Kasumi-1 (cell line): ENCODE data around the gene PKD2L1.
"Not testable (repeated sequence)": the region's sequence is repeated elsewhere in the genome, so short reads cannot be mapped to it uniquely, and the experiment has no call there.

Experiments used
- DNase-seq, 2 experiments: peaks; one replicate each; lab custom pipeline; 2025; lab: John Stamatoyannopoulos, UW

PKD2L1 gene

DNA sequence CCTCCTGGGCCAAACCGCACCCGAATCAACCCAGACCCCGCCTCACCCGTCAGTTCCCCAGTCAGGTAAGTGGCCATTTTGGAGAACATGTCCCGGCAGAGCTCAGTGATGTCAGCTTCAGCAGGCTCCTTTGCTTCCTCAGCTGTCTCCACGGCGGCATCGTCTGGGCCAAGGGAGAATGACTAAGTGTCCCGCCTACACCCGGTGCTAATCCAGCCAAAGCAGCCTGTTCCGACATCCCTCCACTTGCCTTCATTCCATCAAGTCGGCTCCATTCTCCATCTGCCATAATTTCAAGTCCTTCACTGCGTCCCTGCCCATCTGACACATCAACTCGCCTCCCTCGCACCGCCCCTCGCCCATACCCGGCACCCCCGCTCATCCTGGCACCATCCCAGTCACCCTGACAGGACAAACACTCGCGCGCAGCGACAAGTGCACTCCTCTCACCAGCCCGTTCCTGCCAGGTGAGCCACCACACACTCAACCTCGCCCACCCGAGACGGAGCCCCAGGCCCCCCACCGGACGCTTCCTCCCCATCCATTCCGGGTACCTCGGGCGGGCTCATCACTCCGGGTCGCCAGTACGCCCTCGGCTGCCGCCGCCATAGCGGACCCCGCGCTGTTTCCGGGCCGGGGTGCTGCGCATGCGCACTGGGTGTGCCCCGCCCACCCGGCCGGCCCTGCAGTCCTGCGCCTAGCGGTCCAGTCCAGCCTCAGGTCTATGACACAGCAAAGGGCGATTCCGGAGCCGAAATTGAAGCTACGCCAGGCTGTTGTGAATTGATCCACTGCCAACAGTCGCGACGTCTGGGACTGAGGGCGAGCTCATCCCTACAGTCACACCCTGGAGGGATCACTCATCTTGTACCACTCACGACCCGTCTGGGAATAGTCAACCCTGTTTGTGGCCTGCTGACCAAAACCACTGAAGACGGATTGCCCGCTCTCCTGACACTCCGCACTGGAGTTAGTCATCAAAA is 43.7 kb downstream of the PKD2L1 start, which contains the start of gene BLOC1S2:
Gene BLOC1S2 (minus strand): TSS at position 630 of the 983 bp plus-strand sequence. CDS start 21 bp downstream, at position 609.
- DNase-seq = peak; percentile 86 to 90

GRCh38 chr10:100285326-100285725 is 44.7 kb downstream of the PKD2L1 start:
- DNase-seq = not testable (repeated sequence)

GRCh38 chr10:100282907-100283306 is 47.1 kb downstream of the PKD2L1 start:
- DNase-seq = no peak

- DNase-seq = not testable (repeated sequence)
These were observed 53.1 kb downstream of the PKD2L1 start for GRCh38 chr10:100276971-100277370.

GRCh38 chr10:100267239-100268104 is 62.6 kb downstream of the PKD2L1 start, which contains the start of gene CWF19L1:
Gene CWF19L1, minus strand, starts transcription at chr10:100267638. Its CDS starts 45 bp downstream, at chr10:100267593.
- peak; percentile 96 for DNase-seq

DNA sequence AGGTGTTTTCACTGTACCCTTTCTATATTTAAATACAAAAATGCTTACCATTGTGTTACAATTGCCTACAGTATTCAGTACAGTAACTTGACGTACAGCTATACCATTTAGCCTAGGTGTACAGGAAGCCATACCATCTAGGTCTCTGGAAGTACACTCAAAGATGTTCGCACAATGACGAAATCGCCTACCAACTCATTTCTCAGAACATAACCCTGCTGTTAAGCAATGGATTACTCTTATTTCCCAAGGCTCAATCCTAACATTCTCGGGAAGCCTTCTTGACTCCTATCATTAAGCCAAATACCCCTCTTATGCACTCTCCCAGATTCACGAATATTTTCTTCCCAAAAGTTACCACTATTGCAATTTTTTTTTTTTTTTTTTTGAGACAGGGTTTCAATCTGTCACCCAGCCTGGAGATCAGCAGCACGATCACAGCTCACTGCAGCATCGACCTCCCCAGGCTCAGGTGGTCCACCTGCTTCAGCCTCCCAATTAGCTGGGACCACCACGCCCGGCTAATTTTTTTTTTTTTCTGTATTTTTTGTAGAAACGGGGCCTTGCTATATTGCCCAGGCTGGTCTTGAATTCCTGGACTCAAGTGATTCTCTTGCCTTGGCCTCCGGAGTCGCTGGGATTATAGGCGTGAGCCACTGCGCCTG is 64.1 kb downstream of the PKD2L1 start:
- no peak for DNase-seq

DNA sequence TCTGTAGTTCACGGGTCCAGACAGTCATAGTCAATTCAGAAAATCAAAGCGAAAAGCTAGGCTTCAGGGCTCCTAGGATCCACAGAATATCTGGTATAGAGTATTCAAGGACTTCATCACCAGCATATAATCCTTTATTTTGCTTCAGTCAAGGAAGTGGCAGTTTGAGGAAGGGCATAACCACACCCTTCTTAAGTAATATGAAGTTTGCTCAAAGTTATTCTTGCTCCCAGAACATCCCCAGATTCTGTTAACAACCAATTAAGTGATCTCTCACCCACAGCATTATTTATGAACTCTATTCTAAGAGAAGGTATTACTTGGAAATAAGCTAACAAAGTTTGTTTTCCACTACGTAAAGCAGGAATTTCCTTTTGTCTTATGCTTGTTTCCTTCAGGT is 75.8 kb downstream of the PKD2L1 start:
- no peak for DNase-seq

- DNase-seq = no peak
These were observed 77.0 kb downstream of the PKD2L1 start for GRCh38 chr10:100253041-100253440.

DNA sequence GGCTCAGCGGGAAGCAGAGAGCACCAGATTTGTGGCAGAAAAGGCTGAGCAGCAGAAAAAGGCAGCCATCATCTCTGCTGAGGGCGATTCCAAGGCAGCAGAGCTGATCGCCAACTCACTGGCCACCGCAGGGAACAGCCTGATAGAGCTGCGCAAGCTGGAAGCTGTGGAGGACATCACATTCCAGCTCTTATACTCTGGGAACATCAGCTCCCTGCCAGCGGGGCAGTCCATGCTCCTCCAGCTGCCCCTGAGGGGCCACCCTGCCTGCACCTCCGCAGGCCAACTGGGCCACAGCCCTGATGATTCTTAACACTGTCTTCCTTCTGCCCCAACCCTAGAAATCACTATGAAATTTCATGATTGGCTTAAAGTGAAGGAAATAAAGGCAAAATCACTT is 81.2 kb downstream of the PKD2L1 start:
- no peak for DNase-seq

DNA sequence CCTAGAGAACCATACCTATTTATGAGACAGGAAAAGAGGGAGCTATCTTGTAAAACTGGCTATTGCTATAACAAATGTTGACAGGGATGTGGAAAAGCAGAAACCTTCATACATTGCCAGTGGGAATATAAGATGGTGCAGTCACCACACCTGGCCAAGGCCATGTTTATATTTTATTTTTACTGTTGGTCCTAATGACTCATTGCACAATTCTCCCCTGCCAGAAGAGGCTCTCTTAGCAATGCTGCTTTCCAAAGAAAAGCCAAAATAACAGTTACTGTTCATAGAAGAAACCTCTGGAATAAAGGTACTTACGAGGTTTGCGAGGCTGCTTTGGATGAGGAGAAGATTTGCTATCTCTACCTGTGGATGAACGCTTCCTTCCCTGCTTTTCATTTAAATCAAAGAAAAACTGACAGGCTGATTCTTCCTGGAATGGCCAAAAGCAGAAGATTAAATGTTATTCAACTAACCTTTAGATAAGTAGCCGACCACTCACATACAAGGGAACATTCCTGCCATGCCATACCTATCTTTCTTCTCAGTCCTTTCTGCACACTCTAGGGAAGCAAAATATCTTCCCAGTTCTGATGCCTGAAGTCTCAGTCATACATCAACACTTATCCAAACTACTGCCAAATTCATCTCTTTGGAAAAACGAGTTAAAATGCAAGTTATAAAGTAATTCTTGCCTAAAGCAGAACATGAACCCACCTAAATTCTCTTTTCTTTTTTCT is 84.4 kb downstream of the PKD2L1 start:
- no peak for DNase-seq

- no peak for DNase-seq
These were observed 90.2 kb downstream of the PKD2L1 start for GRCh38 chr10:100239851-100240250.

- no peak for DNase-seq
These were observed 91.6 kb downstream of the PKD2L1 start for GRCh38 chr10:100238429-100238828.
